C4-2B (cell line): ENCODE results near the gene VTCN1.

Experiments used
- CTCF ChIP-seq: fragments of 450-650 bp; conservative IDR thresholded peaks from 2 replicates; pipeline ENCODE4 v1.5.1; 2017; ENCODE audit warnings: mild to moderate bottlenecking
- ZFX ChIP-seq: fragments of 450-650 bp; IDR thresholded peaks from 2 replicates; pipeline ENCODE4 v1.6.1; 2017

GRCh38 chr1:117210831-117211261 lies at the start of gene VTCN1:
- no peak for TF ChIP-seq CTCF
- no peak for TF ChIP-seq ZFX
